Transverse colon (tissue), 3 donors: ENCODE data around the gene RAP1GDS1.

Experiments used
- POLR2A ChIP-seq: fragments of 450-650 bp; IDR thresholded peaks from one replicate; pipeline ENCODE4 v1.6.1; 2016; ENCODE audit warnings: antibody characterized with exemption, mild to moderate bottlenecking, moderate library complexity
- TF ChIP-seq, protein P1 (sequence below), 5 experiments: fragments of 200-600 bp in 3 of 5; fragments of 450-650 bp in 2 of 5; sonication (generic) in 3 of 5; IDR thresholded peaks; 1 replicate in 2 of 5; 2 replicates in 3 of 5; pipeline ENCODE4 v1.5.1; 2016 to 2017; ENCODE audit warnings: antibody characterized with exemption in 5 of 5, inconsistent platforms in 3 of 5, mild to moderate bottlenecking in 2 of 5, moderate library complexity in 1 of 5

DNA sequence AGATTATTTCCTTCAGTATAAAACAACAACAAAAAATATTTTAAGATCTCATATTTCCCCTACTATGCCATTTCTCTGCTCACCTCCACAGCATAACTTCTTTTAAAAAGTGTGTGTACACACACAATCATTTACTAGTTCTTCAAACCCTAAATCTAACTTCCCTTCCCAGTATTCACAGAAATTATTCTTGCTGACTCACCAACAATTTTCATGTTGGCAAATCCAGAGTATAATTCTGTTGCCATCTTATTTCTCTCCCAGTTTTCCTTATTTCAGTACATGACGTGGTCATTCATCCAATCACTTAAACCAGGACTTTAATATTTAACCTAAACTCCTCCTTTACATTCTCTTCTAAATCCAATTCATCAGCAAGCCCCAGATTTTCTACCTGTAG lies 11.4 kb upstream of the RAP1GDS1 start:
- TF ChIP-seq, protein P1, sequence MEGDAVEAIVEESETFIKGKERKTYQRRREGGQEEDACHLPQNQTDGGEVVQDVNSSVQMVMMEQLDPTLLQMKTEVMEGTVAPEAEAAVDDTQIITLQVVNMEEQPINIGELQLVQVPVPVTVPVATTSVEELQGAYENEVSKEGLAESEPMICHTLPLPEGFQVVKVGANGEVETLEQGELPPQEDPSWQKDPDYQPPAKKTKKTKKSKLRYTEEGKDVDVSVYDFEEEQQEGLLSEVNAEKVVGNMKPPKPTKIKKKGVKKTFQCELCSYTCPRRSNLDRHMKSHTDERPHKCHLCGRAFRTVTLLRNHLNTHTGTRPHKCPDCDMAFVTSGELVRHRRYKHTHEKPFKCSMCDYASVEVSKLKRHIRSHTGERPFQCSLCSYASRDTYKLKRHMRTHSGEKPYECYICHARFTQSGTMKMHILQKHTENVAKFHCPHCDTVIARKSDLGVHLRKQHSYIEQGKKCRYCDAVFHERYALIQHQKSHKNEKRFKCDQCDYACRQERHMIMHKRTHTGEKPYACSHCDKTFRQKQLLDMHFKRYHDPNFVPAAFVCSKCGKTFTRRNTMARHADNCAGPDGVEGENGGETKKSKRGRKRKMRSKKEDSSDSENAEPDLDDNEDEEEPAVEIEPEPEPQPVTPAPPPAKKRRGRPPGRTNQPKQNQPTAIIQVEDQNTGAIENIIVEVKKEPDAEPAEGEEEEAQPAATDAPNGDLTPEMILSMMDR (IDR thresholded peaks at IDR 0.05): no peak
- TF ChIP-seq POLR2A: no peak
